SK-MEL-5 (cell line): ENCODE measurements around the gene SLC6A3. TPM values are rescaled to one million over a fixed set of nuclear protein-coding genes. Genes with fewer than 3 reads are reported as not detected.

Experiments used
- DNase-seq: peaks from one replicate; pipeline ENCODE4 v3.0.0-alpha.2; 2016; ENCODE audit warnings: low read depth, low spot score
- in situ Hi-C: cut with HindIII; loops from 2 replicates; pipeline ENCODE4 v1.10.0; 2016; ENCODE audit warnings: low sequenced_read_pairs, high pct_unique_total_duplicates, low pct_unique_long_range_greater_than_20kb
- total RNA-seq: library from RNA; depleted of rRNA; stranded (reverse); fragments of >200 nt; shearing (Covaris generic); gene quantifications from 2 replicates; pipeline ENCODE4 v1.2.3, GENCODE V29; 2014

Gene SLC6A3
- total RNA-seq, 1 experiment from 2014 or later = not detected

- no peak for DNase-seq
- in situ Hi-C loops = no loop called here
Measured at GRCh38 chr5:1405539-1406530, 39.4 kb downstream of the SLC6A3 start.

- in situ Hi-C loops = no loop called here
- no peak for DNase-seq
Measured at GRCh38 chr5:1405121-1405520, 40.1 kb downstream of the SLC6A3 start.

- no peak for DNase-seq
- in situ Hi-C loops = no loop called here
Measured at GRCh38 chr5:1404062-1404461, 41.2 kb downstream of the SLC6A3 start.

- in situ Hi-C loops = no loop called here
- DNase-seq = no peak
Measured at GRCh38 chr5:1402611-1403255, 42.5 kb downstream of the SLC6A3 start.

- in situ Hi-C loops = no loop called here
- DNase-seq = no peak
Measured at GRCh38 chr5:1401536-1402138, 43.6 kb downstream of the SLC6A3 start.

GRCh38 chr5:1400936-1401335 lies 44.3 kb downstream of the SLC6A3 start:
- in situ Hi-C loops = no loop called here
- no peak for DNase-seq

GRCh38 chr5:1400211-1400855 lies 44.9 kb downstream of the SLC6A3 start:
- in situ Hi-C loops = no loop called here
- no peak for DNase-seq

GRCh38 chr5:1399737-1400136 lies 45.5 kb downstream of the SLC6A3 start:
- in situ Hi-C loops = no loop called here

GRCh38 chr5:1396293-1396816 lies 48.9 kb downstream of the SLC6A3 start:
- in situ Hi-C loops = no loop called here
- no peak for DNase-seq

More at GRCh38 chr5:1399737-1400136, 45.5 kb downstream of the SLC6A3 start:
- DNase-seq = no peak

- no peak for DNase-seq
- in situ Hi-C loops = no loop called here
Measured at GRCh38 chr5:1394881-1395860, 50.1 kb downstream of the SLC6A3 start.

- no peak for DNase-seq
- in situ Hi-C loops = no loop called here
Measured at GRCh38 chr5:1393571-1394501, 51.4 kb downstream of the SLC6A3 start.

- in situ Hi-C loops = no loop called here
Measured at GRCh38 chr5:1392801-1393565, 52.3 kb downstream of the SLC6A3 start.

GRCh38 chr5:1392261-1392660 lies 53.0 kb downstream of the SLC6A3 start:
- in situ Hi-C loops = no loop called here

More at GRCh38 chr5:1392801-1393565, 52.3 kb downstream of the SLC6A3 start:
- DNase-seq = no peak

GRCh38 chr5:1391691-1392090 lies 53.5 kb downstream of the SLC6A3 start:
- in situ Hi-C loops = no loop called here
- no peak for DNase-seq

More at GRCh38 chr5:1392261-1392660, 53.0 kb downstream of the SLC6A3 start:
- no peak for DNase-seq
